Cardiac fibroblast (primary cell): ENCODE results near the gene JAM2.
"Not testable (repeated sequence)": the region's sequence is repeated elsewhere in the genome, so short reads cannot be mapped to it uniquely, and the experiment has no call there.

Source experiments
- DNase-seq, 2 donors: peaks; one replicate each; pipeline versions ENCODE4 v3.0.0 to v3.0.0-alpha.2; 2010; ENCODE audit warnings: low read depth in 2 of 2
- H3K4me3 ChIP-seq, 2 donors: replicated peaks in 1 of 2; 1 replicate in 1 of 2; 2 replicates in 1 of 2; pipeline ENCODE4 v1.5.1; 2011; ENCODE audit warnings: low read depth in 2 of 2, low read length in 2 of 2, mild to moderate bottlenecking in 2 of 2, moderate library complexity in 1 of 2
- CTCF ChIP-seq: IDR thresholded peaks from one replicate; pipeline ENCODE4 v1.5.1; 2011; ENCODE audit warnings: low read depth, mild to moderate bottlenecking, low read length, inconsistent platforms

JAM2 gene

GRCh38 chr21:25689226-25689625 is 50.2 kb downstream of the JAM2 start:
- H3K4me3 ChIP-seq, result no peak overlapping the region
- no peak for DNase-seq
- no peak for TF ChIP-seq CTCF

- TF ChIP-seq CTCF, result no peak
- H3K4me3 ChIP-seq, result no peak overlapping the region
- DNase-seq, result no peak
Observed at GRCh38 chr21:25691976-25692375, 52.9 kb downstream of the JAM2 start.

- DNase-seq, result not testable (repeated sequence)
Observed at GRCh38 chr21:25695461-25695860, 56.4 kb downstream of the JAM2 start.

GRCh38 chr21:25700741-25701140 is 61.7 kb downstream of the JAM2 start:
- DNase-seq, result no peak
- no peak for TF ChIP-seq CTCF
- no peak overlapping the region for H3K4me3 ChIP-seq

More at GRCh38 chr21:25695461-25695860, 56.4 kb downstream of the JAM2 start:
- not testable (repeated sequence) for H3K4me3 ChIP-seq

- H3K4me3 ChIP-seq, result no peak overlapping the region
- DNase-seq, result no peak
- TF ChIP-seq CTCF, result no peak
Observed at GRCh38 chr21:25701529-25701928, 62.5 kb downstream of the JAM2 start.

- no peak overlapping the region for H3K4me3 ChIP-seq
- peak; percentile 67 to 72 for DNase-seq
- TF ChIP-seq CTCF, result peak; percentile 73
Observed at GRCh38 chr21:25708467-25709065, 69.5 kb downstream of the JAM2 start.

GRCh38 chr21:25709684-25710265 is 70.7 kb downstream of the JAM2 start:
- no peak for TF ChIP-seq CTCF
- no peak for DNase-seq
- H3K4me3 ChIP-seq, result no peak overlapping the region
